NCI-H187 treated with DMSO at 0.1 percent for 48 hours (cell line): ENCODE measurements around the gene CEP120.
"Not testable (repeated sequence)": the region's sequence is repeated elsewhere in the genome, so short reads cannot be mapped to it uniquely, and the experiment has no call there.

Experiments used
- DNase-seq: peaks from one replicate; lab custom pipeline; 2025; lab: John Stamatoyannopoulos, UW

CEP120 gene

DNA sequence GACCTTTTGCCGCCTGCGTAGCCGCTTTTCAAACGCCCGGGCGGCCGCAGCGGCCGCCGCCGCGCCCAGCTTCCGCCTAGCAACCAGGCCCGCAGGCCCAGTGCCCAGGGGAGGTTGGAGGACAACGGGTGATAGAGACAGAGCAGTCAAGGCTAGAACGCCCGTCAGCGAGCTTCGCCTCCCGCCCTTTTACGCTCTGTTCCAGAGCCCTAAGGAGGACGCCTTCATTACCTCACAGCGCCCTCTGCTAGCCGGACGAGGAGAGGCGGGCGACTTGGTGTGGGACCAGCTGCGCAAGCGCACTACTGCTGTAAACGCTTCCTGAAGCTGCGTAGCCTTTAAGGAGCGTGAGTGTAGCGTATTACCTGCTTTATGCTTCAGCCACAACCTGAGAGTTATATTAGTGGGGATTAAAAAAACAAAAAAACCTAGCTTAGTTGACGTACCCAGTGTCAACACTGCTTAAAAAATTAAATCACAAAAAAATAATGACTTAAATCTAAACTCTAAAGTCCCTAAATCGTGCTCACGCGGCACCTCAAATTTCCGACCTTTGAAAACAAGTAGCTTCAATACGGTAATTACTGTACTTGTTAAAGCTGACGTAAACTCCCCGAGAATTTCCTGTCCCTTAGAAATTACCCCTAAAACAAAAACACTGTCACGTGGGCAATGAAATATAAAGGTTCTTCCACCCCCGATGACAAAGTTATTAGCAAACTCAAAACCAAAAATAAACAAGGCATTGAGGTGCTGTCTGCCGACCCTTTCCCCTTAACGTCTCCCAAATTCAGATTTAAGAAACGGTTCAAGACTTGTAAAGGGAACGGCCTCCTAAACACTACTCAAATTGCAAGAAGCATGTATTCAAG is at the start of gene CEP120:
TSS of gene CEP120 (minus strand) at position 126 of the 872 bp plus-strand sequence. CDS start 405 bp downstream, outside the sequence.
- DNase-seq = peak; percentile 95

DNA sequence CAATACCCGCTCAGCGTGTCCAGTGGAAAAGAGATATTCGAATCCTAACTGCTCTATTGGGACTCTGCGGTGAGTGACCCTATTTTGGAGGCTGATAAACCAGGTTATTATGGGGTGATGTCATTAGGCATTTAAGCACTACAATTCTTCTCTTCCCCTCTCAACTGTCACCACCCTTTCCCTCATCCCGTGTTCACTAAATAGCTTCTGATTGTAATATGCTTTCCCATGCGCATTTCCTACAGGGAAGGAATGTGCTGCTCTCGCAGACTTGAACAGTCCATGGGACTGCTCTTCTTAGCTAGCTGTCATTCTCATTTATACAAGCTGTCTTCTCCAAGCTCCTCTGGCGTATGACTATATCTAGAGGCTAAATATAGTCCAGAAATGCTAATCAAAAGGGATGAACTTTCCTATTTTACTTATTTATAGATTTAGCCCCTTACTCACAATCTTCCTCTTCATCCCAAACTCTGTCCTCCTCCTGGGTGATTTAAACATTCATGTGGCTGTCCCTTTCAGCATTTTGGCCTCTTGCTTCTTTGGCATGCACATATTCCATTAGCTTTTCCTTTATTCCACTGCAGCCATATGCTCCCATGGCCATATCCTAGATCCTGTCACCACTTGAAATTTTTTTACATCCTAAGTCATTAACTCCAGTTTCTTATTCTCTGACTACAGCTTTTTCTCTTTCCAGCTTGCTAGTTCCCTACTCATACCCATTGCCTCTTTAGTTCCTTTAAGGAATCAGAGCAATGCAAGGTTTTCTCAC is 49.1 kb upstream of the CEP120 start:
- DNase-seq = no peak

DNA sequence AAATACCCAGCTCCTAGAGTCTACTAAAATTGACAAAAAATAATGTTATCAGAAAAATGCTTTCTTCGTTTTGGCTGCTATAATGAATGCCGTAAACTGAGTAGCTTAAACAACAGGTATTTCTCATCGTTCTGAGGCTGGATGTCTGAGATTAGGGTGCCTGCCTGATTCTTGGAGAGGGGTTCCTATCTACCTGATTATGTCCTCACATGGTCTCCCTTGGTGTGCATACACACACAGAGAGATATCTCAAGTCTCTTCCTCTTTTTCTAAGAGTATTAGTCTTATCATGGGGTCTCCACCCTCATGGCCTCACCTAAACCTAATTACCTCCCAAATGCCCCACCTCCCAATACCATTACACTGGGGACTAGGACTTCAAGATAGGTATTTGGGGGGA is 48.2 kb upstream of the CEP120 start:
- DNase-seq = no peak

DNA sequence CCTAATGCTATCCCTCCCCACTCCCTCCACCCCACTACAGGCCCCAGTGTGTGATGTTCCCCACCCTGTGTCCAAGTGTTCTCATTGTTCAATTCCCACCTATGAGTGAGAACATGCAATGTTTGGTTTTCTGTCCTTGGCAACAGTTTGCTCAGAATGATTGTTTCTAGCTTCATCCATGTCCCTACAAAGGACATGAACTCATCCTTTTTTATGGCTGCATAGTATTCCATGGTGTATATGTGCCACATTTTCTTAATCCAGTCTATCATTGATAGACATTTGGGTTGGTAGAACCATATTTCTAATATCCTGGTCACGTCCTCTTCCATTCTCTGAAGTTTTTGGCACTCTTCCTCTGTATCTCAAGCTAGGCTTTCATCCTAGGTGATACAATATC is 43.6 kb upstream of the CEP120 start:
- not testable (repeated sequence) for DNase-seq

DNA sequence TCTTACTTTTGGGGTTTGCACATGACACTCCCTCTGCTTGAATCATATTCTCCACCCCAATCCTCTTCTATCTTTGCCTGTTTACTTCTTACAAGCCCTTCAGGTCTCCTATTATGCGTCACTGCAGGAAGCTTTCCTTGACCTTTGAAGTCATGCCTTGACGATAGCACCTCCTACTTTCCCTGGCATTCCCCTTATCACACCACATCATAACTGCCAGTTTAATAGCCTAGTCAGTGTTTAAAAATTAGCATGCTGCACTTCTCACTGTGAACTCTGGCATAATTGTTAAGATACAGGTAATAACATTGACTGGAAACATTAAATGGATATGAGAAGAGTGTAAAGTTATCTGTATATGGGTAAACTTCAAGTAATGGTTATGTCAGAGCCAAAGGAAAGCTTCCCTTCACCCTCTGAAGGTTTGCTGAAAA is 37.1 kb upstream of the CEP120 start:
- DNase-seq = no peak

DNA sequence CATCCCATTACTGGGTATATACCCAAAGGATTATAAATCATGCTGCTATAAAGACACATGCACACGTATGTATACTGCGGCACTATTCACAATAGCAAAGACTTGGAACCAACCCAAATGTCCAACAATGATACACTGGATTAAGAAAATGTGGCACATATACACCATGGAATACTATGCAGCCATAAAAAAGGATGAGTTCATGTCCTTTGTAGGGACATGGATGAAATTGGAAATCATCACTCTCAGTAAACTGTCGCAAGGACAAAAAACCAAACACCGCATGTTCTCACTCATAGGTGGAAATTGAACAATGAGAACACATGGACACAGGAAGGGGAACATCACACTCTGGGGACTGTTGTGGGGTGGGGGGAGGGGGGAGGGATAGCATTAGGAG is 35.8 kb upstream of the CEP120 start:
- not testable (repeated sequence) for DNase-seq

DNA sequence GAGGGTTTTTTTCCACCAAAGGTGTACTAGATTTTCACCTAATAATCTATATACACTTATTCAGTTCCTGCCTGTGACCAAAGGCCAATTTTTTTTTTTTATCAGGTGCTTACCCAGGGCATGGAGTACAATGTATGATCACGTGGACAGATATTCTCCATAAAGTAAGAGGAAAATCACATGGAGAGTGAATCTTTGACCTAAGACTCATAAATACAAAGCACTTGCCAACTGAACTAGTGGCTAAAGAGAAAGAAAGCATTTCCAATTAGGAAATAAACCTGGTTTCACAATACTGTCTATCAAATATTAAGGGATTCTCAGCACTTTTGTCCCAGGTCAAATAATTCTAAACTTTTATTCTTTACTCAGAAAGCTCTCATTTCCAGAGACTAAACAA is 33.0 kb upstream of the CEP120 start:
- DNase-seq = no peak

DNA sequence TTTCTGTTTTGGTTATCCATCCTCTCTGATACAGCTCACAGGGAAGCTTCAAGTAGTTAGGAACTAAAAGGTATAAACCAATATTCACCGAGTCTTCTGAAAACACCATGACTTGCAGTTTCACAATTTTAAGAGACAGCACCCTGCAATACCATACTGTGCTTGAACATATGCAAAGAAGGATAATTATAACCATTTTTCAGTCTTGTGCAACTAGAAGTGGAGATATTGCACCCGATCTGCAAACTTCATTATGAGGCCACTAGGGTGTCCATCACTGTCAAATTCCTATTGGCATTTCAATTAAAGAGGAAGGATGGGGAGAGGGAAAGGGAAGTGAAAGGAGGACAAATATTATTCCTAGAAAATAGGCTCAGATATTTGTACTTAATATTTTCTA is 32.4 kb upstream of the CEP120 start:
- DNase-seq = no peak

DNA sequence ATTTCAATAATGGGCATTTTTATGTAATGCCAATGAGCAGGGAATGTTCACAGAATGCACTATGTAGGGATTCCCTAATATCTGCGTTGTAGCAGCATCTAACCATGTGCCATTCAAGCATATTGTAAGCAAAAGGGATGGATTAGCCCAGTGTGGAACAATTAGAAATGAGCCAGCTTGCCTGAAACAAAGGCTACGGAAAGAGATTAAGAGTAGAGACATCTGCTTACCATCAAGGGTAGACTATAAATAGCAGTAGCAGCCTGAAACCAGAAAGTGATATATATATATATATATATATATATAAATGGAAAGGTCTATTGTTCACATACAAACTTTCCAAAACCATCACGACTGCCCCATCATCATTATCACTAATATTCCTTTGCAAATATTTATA is 31.9 kb upstream of the CEP120 start:
- DNase-seq = no peak

DNA sequence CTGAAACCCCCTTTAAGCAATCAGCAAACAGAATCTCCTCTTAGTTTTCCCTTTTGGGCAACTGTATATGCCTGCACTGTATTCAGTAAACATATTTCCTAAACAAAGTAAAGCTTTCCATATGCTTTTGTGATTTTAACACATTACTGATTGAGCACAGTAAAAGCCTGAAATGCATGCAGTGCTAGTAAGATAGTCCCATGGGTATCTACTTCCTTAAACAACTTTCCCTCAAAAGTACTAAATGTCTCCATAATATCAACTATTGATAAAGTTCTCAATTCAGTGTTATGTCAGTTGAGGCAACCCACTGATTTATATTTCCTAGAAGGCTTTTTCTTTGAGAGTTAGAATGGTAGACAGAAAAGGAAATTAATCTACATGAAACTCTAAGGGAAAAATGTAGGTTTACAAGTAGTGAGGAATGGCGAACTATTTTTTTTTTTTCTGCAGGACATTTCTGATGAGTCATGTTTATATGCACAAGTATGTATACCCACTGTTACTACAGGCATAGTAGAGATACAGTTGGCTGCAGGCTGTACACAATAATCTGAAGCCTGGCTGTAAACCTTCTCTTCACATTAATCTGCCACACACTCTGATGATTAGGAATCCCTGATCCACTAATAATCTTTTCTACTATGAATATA is 31.2 kb upstream of the CEP120 start:
- DNase-seq = no peak

DNA sequence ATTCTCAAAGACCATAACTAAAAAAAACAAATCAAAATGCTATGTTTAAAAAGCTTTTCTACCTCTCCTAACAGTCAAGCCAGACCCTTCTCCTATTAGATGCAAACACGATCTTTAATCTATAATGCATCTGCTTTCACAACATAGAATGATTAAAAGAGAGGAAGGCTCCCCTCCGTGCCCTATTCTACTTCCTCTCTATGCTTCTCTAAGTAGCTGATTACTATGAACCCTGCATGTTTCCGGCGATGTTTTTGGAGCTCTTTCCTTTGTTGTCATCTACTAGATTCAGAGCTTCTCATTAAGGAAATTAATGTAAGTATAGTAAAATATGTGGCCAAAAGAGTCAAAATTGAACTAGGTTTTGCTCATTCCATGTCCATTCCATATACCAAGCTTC is 29.2 kb upstream of the CEP120 start:
- DNase-seq = no peak

DNA sequence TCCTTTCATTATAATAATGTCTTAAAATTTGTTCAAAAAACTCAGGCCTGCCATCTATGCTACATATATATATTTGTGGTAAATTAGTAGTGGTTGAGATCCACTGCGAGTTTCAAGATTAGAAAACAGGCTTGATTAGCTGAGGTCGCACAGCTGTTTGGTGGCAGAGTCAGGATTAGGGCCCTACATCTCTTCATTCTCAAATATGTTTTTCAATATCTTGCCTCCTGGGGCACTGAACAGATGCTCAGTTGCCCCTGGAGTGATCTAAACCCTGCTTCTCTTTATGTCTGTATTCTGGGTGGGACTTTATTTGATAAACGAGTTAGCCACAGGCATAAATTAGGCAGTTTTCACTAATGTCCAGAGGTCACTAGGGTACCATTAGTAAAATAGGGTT is 27.8 kb upstream of the CEP120 start:
- DNase-seq = no peak

DNA sequence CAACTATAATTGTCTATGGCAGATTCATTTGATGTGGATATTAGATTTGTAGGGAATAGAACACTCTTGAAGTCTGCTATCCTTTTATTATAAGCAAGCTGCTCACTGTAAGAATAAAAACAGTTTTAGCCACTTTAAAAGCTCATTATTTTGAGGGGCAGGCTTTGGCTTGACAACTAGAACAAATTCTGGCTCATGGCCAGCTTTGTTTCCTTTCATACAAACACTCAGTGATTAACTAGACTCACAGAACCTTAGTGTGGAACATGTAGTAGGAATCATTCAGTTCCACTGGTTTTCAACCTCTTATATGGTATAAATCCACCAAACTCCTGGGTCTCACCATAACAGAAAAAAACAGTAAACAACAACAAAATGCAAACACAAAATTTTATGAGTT is 27.4 kb upstream of the CEP120 start:
- no peak for DNase-seq

DNA sequence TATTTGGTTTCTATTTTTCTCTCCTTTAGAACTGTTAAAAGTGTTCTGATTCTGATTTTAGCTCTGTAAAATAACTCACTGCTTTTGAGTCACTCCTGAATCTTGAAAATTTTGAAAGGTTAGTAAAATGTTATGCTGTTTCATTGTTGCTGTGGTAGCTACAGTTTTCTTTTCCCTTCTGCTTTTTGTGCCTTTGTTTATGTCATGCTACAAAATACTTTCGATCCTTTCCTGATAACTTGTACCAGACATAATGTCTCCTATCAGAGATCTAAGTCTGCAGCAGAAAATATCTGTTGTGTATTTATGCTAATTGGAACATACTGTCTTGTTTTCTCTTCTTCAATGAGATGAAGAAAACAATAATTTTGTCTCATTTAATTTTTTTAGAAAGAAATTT is 26.9 kb upstream of the CEP120 start:
- DNase-seq = no peak

DNA sequence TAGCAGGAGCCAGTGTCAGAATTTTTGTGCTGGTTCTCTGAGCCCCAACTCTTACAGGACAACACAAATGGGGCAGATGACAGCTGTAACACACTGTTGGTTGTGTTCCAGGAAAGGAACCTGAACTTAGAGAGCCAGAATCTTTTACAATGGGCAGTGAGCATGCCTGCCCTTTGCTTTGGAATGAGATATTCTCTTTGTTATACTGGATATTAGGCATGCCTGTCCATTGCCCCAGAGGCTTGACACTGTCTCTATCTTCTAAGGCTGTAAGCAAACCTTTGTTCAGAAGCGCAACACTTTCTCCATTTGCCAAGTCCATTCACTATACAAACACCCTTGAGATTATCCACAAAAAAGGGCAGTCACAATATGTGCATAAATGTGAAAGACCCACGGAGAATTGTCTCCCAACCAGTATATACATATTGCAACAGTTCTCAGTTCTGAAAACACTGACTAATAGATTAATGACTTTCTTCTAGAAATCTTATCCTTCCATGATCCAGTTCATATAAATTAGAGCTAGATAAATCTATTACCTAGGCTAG is 26.3 kb upstream of the CEP120 start:
- no peak for DNase-seq

DNA sequence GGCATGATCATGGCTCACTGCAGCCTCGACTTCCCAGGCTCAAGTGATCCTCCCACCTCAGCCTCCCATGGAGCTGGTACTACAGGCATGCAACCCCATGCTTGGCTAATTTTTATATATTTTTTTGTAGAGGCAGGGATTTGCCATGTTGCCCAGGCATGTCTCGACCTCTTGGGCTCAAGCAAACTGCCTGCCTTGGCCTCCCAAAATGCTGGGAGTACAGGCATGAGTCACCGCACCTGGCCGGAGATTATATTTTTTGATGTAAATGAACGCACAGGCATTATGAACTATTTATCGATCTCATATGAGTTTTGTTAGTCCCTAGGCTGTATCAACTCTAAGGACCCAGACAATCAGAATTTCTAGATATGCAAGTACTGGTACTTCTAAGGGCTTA is 25.5 kb upstream of the CEP120 start:
- DNase-seq = no peak

DNA sequence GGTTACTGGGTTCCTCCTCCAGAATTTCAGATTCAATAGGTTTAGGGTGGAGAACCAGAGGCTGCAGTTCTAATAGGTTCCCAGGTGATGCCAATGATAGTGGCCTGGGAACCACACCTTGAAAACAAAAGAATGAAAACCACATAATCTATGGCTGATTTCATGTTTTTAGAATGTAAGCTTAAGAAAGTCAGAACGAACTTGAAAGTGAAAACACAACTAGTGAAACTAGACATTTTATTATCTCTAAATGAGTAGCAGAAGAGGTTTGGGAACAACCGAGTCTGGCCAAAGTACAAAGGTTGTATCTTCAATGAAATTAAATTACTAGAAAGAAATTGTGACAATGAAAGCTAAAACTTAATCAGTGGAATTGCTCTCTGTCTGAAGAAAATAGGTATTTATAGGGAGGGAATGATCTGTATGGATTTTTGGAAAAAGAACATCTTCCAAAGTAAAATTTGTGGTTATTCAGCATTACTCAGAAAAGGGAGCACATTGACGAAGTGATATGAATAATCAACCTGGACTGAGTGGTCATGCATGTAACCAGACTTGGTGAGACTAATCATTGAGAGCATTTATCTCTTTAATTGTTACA is 24.9 kb upstream of the CEP120 start:
- DNase-seq = no peak

DNA sequence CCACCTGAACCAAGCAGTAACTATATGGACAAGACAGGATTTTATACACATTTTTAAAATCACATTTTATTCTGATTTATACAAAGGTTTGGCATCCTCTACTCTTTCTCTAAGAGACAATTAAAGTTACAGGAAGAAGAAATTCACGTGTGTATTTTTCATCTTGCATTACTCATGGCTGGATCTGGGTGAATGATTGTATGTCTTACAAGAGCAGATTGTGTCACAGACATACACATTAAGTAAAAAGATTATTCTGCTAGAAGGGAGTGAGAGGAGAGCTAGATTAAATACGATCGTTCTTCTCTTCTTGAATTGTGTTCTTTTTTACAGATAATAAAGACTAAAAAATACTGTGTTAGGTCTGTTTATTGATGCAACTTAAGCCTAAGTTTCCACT is 20.8 kb upstream of the CEP120 start:
- DNase-seq = no peak

DNA sequence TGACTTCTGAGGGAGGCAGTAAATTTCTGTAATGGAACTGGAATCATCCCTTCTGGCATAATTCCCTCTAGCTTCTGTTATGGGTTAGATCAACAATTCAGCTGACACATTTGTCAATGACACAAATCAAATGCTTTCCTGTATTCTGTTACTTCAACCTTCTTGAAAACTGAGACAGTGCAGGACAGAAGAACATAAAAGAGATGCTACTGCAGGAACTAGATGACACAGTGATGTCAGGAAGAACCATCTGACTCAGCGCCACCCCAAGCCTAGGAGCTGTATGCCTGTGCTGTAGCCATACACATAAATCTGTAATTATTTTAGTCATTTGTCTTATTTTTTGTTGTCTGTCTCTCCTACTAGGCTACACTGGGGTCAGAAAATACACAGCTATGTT is 18.2 kb upstream of the CEP120 start:
- no peak for DNase-seq

DNA sequence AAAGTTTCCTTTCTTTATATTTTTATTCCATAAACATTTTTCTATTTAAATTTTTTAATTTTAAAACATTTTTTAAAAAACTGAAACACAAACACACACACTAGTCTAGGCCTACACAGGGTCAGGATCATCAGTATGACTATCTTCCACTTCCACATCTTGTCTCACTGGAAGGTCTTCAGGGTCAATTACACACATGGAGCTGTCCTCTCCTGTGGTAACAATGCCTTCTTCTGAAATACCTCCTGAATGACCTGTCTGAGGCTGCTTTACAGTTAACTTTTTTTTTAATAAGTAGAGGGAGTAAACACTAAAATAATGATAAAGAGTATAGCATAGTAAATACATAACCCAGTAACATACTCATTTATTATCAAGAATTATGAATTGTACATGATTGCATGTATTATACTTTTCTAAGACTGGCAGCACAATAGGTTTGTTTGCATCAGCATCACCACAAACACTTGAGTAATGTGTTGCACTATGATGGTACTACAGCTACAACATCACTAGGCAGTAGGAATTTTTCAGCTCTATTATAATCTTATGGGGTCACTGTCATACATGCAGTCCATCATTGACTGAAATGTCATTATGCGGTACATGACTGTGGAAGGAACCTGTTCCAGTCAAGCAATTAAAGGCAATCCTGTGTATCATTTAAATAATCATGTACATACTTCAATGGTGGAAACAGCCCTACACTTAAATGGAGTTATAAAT is 17.4 kb upstream of the CEP120 start:
- no peak for DNase-seq

DNA sequence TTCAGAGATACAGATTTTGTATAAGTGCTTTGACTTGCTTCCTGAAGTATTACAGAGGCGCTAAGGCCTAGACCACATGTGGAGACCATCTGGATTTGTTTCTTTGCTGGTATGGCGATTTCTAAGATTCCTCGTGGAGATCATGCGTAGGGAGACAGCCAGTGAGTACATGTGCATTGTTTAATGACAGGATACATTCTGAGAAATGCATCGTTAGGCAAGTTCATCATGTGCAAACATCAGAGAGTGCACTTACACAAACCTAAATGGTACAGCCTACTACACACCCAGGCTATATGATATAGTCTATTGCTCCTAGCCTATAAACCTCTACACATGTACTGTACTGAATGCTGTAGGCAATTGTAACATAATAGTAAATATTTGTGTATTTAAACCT is 16.5 kb upstream of the CEP120 start:
- DNase-seq = no peak
